ENCODE data around the gene LMO3. TPM values are rescaled to one million over a fixed set of nuclear protein-coding genes. Genes with fewer than 3 reads are reported as not detected.

Gene LMO3
- total RNA-seq, 1 donor from 2014 or later = 0.15 TPM

DNA sequence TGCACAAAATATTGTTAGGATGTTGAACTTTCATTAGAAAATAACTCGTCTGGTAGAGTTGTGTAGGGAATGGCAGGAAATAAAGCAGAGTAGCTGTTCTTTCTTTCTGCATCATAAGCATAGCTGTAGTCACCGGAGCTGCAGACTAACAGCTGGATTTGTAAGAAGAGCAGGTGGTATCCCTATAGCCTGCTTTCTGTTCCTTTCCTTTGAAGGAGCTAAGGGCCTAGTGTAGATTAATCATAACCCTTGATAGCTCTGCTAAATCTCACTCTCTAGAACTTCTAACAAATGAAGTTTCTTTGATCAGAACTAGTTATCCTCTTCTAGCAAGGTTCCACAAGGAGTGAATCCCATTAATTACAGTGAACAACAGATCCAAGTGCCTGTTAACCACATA lies 3.5 kb downstream of the LMO3 start:
- DNase-seq (ENCODE audit: low spot score) (no peak), ATAC-seq (no peak)

DNA sequence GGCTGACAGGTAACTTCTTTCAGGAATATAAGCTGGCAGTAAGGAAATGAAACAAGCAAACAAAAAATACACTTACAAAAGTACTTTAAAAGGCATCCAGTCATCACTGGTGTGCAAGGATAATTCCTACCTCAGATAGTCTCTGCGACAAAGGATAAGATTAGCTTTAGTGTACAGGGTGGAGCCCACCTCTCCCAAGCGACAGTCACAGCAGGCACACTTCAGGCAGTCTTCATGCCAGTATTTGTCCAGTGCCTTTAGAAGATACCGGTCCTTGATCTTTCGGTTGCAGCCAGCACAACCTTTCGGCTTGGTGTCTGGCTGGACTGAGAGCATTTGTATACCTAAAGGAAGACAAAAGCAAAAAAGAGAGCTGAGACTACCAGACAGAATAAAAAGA lies 5.4 kb downstream of the LMO3 start:
- ATAC-seq = no peak
- DNase-seq (ENCODE audit: low spot score) = no peak

DNA sequence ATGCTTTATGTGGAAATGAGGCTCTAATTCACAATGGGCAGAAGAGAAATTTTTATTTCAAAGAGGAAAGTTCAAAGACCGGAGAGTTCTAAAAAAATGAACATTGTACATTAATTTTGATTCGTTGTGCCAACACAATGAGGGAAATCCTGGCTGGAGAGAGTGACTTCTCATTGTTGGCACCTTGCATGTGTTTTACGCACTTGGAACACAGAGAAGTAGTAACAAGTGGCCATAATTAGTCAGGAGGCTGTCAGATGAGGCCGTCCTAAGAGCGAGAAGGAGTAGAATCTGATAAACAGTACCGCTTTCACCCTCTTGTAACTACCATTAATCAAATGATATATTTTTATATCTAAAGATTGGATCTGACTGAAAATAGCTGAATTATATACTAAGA lies 6.9 kb downstream of the LMO3 start:
- ATAC-seq = no peak
- no peak for DNase-seq (ENCODE audit: low spot score)

DNA sequence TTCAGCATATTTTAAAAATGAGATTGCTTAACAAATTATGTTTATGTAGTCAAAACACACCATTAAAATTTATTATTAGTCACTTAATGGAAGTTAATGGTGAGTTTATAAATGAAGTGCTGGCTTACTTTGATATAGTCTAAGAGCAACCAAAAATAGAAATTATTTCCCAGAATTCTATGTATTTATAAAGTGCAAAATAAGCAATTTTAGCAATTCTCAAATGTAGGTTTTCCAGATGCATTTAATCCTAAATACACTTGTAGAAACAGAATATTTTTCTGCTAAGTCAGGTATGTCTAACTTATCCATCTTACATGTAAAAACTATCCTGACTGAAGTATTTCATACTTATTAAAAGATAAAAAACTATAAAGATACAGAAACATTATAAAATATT lies 11.2 kb downstream of the LMO3 start:
- ATAC-seq (no peak), DNase-seq (ENCODE audit: low spot score) (no peak)

DNA sequence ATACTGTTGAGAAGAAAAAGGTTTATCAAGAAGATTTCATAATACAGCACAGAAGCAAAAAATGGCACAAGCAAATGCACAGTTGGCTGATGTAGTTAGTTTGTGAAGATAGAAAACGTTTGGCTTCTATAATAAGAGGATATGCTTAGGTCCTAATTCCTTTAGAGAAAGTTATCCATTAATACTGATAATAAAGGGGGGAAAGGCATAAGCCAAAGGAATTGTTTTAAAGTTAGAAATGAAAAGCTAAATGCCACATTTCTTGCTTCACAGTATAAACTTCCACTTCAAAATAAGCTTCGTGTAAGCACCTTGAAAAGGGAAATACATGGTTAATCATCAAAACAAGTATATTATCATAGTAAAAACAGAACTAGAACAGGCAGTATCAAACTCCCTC lies 12.4 kb downstream of the LMO3 start:
- ATAC-seq (no peak), DNase-seq (ENCODE audit: low spot score) (no peak)

DNA sequence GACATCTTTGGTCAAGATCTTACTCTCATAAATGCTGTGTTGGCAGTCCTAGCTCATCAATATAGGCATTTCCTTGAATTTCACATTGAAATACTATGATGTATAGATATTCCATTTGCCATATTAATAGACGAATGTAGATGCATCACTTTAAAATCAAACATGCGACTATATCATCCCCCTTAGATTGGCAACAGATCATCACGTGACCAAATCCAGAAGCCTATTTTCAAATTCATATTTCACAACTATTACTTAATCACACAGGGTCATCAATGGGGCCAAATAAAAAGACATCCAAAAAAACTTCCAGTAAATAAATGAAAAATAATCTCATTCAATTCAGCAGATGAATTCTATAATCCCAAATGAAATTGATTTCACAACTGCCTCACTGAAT lies 15.3 kb downstream of the LMO3 start:
- no peak for ATAC-seq
- no peak for DNase-seq (ENCODE audit: low spot score)

DNA sequence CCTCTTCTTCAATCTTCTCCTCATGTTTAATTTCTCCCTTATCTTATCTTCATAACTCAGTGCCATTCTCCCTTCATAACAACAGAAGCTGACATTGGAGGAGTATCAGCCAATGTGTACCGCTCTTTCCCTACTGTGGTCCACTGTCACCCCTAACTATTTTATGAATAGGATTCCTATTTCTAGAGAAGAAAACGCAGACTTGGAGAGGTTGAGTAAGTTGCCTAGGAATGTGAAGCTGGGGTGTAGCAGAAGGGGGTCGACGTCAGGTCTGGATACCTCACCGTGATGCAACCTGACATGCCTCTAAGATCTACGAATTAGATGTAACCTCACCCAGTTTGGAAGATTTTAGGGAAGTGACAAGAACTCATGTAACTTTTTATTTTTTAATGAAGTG lies 17.1 kb downstream of the LMO3 start:
- ATAC-seq = no peak

DNA sequence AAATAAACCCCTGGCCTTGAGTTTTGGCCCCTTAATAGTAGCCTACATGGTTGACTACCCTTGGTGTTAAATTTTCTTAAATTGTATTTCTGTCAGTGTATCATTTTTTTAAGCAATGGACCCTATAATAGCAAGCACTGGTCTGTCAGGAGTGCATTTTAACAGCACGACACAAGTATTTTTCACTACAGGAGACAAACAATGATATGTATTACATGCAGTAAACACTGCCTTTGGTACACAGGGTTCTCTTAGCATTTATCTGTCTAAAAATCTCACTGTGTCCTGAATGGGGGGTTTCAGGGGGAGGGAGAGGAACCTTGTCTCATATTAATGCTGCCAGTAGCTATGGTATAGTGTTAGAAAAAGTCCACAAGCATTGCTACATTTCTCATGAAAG lies 18.4 kb downstream of the LMO3 start:
- no peak for ATAC-seq
- DNase-seq (ENCODE audit: low spot score) = no peak

More for the DNA sequence above, 17.1 kb downstream of the LMO3 start:
- no peak for DNase-seq (ENCODE audit: low spot score)

DNA sequence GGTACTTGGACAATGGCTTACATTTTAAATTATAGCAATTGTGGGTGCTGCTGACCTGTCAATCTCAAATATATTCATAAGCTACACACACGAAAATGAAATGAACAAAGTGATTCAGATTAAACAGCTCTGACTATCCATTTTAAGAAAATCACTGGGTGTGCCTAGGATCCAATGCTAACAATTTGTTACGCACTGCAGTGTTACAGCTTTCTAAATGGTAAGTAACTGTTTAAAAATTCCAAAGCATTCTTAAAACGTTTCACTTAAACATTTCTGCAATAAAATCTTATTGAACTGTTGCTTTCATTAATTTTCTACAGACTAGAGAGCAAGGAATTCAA lies 18.9 kb downstream of the LMO3 start:
- ATAC-seq (no peak), DNase-seq (ENCODE audit: low spot score) (no peak)

DNA sequence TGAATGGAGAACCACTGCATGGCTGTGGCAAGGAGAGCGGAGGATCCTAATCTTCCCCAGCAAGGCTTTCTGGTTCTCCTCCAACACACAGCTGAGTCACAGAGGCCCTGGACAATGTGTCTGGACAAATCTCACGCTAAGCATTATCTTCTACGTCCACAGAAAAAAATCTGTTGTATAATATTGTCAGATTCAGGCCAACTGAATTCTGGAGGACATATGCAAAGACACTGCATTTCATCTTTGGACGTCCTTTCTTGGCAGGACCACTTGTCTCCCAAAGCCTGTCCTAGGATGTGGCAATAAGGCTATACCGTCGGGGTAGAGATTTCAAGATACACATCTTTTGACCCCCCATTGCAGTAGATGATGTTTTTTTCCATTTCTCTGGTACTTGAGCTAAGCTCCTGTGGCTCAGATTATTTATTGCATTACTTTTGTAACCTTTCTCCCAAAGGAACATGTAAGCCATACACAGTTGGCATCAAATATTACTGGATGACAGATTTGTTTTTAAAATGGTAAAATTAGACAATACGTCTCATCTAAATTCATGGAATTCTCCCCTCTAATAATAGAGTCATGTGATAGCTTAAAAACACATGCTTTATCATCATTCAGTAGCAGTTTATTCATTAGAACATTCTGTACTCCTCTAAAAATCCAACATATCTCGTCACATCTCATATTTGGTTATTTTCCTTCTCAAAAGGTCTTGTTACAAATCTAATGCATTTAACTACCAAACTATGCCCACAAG lies 19.4 kb downstream of the LMO3 start:
- no peak for ATAC-seq

DNA sequence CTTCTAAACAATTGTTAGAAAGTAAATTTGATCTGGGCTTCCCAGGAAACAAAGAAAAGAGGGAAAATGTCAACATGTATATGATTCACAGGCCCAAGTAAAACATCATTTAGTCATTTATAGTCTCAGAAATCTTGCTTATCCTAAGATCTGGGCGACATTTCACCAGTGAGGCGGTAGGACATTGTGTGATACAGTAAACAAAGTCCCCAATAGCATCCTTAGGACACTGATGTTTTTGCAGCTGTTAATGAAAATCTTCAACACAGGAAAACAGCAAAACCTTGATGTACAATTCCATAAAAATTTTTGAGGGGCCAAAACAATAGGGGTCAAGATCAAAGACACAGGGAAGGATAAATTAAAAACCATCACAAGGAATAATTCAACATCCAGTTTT lies 20.2 kb downstream of the LMO3 start:
- ATAC-seq (no peak), DNase-seq (ENCODE audit: low spot score) (no peak)

More for the DNA sequence above, 19.4 kb downstream of the LMO3 start:
- no peak for DNase-seq (ENCODE audit: low spot score)

DNA sequence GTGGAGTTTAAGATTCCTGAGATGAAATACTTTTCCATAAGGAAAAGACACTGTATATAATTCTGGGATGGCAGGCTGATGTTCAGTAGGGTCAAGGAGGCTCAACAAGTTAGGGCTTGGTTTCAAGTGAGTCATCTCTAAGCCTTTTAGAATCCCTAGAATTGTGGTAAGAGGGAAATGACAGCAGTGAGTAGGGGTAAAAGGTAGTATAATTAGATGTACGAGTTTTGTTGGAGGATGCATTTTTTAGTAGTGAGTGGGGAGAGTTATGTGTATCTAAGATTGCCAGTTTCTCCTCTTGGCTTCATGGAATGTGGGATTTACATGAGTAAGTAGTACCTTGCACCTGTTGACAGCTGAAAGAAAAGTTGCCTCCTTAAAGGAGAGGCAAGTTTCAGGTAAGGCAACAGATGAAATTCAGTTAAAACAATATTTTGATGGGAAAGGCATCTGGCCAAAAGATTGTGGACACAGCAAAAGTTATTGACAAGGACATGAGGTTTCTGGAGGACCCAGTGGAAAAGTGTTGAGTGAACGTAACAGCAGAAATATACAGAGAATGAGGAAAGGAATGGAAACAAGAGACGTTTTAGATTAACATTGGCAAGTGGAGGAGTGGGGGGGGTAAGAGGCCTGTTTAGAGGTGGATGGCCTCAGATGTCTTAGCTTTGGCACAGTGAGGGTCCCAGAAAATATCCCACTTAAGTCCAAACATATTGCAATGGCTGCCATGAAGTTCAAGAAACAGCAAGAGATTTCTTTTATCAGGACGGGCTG lies 21.8 kb downstream of the LMO3 start:
- DNase-seq (ENCODE audit: low spot score) (no peak), ATAC-seq (no peak)

DNA sequence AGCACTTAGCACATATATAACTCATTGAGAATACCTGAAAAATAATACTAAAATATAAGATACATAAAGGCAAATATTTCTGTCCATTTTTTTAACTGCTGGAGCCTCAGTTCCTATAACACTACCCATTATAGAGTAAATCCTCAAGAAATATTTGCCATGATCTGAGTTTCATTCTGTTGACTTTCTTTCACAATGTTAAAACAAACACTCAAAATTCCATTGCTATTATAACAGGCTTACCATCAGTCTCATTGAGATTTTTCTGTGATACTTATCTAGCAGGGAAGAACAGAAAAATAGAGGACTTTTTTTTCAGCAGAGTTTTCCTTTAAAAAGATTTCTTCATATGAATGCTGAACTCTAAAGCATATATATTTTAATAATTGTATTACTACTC lies 24.5 kb downstream of the LMO3 start:
- ATAC-seq (no peak), DNase-seq (ENCODE audit: low spot score) (no peak)

DNA sequence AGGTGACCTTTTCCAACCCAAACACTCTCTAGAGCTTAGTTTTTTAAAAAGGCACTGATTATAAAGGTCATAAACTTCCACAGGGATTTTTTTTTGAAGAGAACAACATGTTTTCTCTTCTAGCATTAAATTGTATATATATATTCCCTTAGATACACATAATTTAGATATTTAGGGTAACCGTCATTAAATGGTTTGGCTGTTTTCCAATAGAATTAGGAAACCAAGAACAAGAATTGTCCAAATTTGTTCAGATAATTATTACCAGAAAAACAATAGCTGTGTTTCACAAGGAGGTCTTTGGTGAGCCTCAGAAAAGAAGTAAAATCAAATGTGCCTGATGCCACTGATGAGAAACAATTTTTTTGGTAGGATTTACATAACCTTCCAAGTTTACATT lies 26.9 kb downstream of the LMO3 start:
- DNase-seq (ENCODE audit: low spot score) (no peak), ATAC-seq (no peak)

DNA sequence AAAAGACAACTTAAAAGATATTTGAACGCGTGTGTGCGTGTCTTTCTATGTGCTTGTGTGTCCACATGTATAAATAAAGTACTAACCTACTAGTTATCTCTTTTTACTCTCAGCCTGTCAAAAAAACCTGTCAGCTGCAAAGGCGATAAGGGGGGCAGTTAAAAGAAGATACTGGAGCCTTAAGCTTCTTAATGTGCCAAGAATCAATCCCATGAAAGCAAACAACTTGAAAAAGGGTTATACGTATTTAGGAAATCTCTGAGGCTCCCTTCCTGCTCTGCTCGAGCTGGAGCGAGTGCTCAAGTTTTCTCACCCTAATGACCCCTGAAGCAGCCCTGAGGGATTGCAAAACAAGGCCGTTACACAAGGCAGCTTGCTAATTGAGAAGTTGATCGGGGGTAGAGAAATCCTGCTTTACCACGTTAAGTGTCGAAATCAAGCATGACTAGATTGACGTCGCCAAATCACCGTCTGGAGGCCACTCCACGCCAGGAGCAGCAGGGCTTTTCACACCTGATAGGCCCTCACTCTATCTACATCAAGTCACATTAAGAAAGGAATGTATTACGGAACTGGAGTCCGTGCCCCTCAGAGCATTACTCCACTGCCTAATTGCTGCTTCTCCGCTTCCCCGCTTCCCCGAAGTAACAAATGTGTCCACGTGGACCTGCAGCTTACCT lies 32.4 kb downstream of the LMO3 start:
- peak; percentile 59 for DNase-seq (ENCODE audit: low spot score)
- ATAC-seq = peak; percentile 88

DNA sequence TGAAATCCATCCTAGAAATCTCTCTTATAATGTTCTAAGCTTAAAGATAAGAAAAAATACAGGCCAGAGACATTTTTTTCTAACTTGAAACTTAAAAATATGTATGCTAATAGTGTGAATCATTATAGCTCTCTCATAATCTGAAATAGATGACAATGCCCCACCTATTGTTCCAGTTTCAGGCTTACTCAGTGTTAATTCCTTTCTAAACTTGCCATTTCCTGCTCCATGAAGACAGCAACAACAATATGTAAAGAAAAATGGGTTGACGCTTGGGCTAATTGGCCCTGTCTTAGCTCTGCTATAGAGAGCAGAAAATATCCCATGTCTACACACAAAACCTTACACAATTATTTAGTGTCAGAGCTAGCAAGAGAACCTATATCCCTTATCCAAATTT lies 37.1 kb downstream of the LMO3 start:
- no peak for ATAC-seq
- DNase-seq (ENCODE audit: low spot score) = no peak

DNA sequence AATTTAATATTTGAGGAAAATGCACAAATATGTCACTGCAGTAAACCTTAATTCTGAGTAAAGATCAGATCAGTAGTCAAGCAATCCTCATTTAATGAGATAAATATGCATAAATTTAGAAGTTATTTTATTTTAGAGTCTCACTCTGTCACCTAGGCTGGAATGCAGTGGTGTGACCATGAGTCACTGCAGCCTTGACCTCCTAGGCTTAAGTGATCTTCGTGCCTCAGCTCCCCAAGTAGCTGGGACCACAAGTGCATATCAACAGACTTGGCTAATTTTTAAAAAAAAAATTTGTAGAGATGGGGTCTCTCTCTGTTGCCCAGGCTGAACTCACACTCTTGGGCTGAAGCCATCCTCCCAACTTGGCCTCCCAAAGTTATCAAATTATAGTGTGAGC lies 41.3 kb downstream of the LMO3 start:
- DNase-seq (ENCODE audit: low spot score) (no peak), ATAC-seq (no peak)

DNA sequence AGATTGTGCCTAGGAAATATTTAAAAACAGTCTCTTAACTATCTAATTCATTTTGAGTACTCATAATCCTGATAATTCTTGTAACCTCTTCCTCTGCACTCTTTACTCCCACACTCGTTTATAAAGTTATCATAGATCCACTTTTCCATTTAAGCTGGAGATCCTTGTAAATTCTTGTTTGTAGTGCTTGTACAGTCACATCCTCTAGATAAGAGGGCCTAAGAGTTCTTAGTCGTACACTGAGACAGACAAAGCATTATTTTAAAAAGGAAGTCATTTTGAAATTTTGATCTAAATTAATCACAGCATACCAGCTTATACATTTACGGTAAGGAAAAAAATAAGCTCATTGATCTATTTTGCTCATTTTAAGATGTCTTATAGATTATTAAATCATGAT lies 42.5 kb downstream of the LMO3 start:
- DNase-seq (ENCODE audit: low spot score) (no peak), ATAC-seq (no peak)

DNA sequence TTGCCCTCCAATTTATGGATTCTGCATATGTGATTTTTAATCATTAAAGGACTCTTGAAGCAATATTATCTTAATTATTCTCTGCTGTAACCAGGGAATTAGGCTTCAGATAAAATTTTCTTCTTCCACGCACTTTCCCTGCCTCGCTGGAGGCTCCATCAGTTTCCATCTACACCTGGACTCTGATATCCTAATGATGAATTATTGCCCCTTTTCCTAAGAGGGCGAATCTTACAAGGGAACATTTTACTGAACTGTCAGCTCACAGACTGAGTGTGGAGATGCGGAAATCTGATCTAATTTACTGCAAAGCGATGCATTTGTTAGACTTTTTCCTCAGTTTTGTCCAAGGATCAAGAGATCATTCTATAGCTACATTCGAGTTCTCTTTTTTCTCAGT lies 43.0 kb downstream of the LMO3 start:
- ATAC-seq = no peak
- DNase-seq (ENCODE audit: low spot score) = no peak

DNA sequence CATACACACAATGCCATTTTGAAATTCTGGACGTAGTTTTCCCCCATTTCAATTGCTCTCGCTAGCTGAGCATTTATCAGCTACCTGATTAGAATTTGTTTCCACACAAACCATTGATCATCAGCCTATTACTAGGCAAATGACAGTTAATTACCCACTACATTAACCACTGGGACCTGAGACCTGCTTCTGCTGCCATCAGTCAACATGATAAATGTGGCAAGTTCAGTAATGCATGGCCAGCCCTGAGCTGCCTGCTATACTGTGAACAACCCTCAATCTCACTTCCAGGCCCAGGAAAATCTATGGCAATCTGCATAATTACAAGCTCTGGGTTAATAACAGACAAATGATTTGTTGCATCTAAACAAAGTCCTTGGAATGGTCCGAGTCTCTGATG lies 43.5 kb downstream of the LMO3 start:
- DNase-seq (ENCODE audit: low spot score) = no peak
- ATAC-seq = no peak

DNA sequence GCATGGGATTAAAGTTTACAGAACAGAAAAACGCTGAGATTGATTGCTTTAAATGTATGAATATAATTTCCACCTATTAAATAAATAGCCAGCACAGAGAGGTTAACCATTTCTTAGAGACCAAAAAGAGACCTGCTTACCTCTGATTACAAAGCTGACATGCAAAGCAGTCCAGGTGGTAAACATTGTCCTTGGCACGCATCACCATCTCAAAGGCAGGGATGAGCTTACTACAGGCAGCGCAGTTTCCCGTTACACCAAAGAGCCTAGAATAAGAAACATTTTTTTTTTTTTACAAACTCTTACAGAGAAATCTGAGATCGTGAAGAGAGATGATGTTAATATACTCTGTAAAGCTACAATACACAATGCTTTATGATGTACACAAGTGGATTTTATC lies 45.7 kb downstream of the LMO3 start:
- ATAC-seq (no peak), DNase-seq (ENCODE audit: low spot score) (no peak)

DNA sequence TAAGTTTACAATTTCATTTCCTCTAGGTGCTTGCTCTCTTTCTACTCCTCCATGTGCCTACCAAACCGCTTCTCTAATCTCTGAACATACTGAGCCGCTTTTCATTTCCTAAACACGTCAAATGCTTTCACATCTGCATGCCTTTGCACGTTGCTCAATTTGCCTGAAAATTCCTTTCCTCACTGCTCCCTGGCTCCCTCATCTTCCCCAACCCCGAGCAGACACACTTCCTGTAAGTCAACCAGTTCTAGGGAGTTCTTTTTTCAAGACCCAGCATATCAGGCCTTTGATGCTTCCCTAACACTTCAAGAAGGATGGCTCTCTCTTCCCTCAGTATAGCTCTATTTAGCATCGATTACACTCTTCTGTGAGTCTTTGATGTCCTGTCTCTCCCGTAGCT lies 50.3 kb downstream of the LMO3 start:
- DNase-seq (ENCODE audit: low spot score) = no peak
- ATAC-seq = no peak
